ENCODE data around the gene ETV6.

- TF ChIP-seq, protein P1, sequence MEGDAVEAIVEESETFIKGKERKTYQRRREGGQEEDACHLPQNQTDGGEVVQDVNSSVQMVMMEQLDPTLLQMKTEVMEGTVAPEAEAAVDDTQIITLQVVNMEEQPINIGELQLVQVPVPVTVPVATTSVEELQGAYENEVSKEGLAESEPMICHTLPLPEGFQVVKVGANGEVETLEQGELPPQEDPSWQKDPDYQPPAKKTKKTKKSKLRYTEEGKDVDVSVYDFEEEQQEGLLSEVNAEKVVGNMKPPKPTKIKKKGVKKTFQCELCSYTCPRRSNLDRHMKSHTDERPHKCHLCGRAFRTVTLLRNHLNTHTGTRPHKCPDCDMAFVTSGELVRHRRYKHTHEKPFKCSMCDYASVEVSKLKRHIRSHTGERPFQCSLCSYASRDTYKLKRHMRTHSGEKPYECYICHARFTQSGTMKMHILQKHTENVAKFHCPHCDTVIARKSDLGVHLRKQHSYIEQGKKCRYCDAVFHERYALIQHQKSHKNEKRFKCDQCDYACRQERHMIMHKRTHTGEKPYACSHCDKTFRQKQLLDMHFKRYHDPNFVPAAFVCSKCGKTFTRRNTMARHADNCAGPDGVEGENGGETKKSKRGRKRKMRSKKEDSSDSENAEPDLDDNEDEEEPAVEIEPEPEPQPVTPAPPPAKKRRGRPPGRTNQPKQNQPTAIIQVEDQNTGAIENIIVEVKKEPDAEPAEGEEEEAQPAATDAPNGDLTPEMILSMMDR (optimal IDR thresholded peaks at IDR 0.05 in 1 of 3, IDR thresholded peaks at IDR 0.05 in 1 of 3, conservative IDR thresholded peaks at IDR 0.05 in 1 of 3; ENCODE audit: extremely low read depth in 1 of 3, insufficient read depth in 2 of 3, low read length in 3 of 3), result no peak
- TF ChIP-seq EZH2 (IDR thresholded peaks at IDR 0.05; ENCODE audit: low read length), result no peak
These were observed 148.7 kb downstream of the ETV6 start for GRCh38 chr12:11798006-11798708.
